Stimulated activated CD4-positive, alpha-beta T cell treated with anti-CD3 and anti-CD28 coated beads, Interleukin-4, amount 100 ng/mL, for 1 hour (primary cell): ENCODE results near the gene ZXDC.

Experiments used
- DNase-seq: peaks from one replicate; pipeline ENCODE4 v3.0.0-alpha.2; 2020

The ZXDC gene

DNA sequence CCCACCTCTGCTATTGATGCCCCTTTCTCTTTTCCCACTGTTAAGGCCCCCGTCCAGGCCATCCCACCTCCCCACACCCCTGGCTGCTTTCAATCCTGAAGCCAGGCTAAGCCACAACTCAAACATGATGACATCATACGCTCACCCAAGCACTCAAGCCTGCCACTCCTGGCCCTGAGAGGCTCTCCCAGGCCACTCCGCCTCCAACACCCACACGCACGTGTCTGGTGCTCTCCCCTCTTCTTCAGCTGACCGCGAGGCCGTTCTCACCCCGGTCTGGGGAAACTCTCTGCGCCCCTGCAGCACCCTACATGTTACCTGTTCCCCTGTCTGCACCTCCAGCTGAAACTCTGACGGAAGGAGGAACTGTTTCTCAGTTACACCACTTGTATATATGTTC lies 6.2 kb downstream of the ZXDC start:
- no peak for DNase-seq

DNA sequence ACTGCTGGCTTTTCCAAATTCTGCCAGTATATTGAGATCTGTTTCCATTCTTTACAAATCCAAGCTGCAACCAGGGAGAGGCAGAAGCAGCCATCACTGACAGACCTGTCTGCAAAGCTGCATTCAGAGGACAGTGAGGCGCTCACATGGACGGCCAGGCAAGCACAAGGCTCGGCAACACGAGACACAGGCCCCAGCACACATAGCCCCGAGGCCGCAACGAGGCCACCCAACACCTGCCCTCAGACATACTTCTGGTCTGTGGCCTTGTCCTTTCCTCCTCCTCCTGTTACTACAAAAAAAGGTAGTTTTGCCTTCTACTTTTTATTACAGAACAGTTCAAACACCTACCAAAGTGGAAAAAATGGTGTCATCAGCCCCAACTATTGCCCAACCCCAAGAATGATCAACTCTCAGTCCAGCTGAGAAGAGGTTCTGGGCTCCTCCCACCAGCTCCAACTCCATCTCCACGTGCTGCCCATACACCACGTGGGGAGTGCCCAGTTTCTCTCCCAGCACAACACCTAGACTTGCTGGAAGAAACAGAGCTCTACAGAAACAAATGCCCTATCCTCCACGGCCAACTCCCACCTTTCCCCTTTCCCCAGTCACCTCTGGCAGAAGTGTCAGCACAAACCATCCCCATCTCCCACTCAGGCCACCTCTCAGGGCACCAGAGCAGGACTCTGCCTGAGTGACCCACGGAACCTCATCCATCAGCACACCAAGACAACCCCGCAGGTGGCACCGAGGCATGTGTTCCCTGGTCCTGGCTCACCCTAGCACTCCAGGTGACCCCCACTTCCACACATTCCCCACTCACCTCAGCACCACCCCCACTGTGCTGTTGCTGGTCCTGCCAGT lies 7.4 kb downstream of the ZXDC start:
- DNase-seq, result no peak

GRCh38 chr3:126467611-126467955 lies 8.1 kb downstream of the ZXDC start:
- no peak for DNase-seq

DNA sequence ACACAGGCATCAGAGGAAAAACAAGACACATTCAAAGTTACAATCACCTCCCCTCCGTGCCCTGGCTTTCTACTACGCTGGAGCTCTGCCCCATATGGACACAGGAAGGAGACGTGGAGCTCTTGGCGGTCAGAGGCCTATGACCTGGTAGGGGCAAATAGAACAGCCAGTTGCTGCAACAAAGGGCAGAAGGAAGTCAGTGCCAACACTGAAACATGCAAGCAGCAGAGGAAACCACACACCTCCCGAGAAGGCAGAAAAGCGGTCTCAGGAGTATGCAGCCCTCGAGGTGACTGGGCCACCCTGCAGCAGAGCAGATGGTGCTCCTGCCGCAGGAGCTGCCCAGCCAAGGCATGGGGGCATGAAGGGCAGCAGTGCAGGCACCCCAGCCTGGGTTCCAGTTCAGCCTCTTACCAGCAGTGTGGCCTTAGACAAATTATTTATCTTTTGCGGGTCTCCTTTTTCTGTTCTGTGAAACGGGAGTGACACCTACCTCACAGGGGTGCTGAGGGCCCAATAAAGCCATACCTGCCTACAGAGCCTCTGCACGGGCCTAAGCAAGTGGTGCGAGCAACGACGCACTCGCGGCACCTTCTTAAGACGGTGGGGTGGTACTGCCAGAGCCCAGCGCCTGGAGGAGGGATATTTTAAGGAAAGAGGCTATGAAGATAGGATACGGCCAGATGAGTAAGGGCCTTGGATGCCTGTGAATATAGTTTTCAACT lies 8.6 kb downstream of the ZXDC start:
- no peak for DNase-seq

DNA sequence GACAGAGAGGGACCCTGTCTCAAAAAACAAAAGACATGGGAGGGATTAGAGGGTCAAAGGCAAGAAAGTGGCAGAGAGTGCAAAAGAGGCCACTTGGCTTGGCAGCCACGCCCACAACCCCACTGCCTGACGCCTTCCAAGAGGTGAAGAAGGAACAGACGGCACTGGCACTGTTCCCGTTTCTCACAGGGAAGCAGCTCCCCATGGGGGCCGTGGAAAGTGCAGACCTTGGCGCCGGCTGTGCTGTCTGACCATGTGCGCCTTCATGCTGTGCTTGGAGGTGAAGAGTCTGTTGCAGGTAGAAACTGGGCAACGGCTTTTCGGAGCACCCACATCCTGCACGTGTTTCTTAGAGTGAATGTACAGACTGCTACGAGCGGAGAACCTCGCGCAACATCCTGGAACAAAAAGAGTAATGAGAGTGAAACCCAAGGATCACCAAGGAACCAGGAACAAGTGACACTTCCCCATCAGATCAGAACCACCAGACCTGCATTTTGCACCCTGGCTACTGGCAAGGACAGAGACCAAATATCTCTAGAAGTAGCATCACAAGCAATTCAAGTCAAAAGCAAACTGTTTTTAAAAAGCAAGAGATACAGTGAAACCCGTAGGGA lies 9.7 kb downstream of the ZXDC start:
- no peak for DNase-seq

GRCh38 chr3:126464997-126465396 lies 10.7 kb downstream of the ZXDC start:
- DNase-seq, result no peak

GRCh38 chr3:126464494-126464893 lies 11.2 kb downstream of the ZXDC start:
- DNase-seq, result no peak

GRCh38 chr3:126464093-126464492 lies 11.6 kb downstream of the ZXDC start:
- DNase-seq, result no peak

- DNase-seq, result no peak
These were observed 12.2 kb downstream of the ZXDC start for GRCh38 chr3:126463521-126463920.

- no peak for DNase-seq
These were observed 14.1 kb downstream of the ZXDC start for GRCh38 chr3:126461450-126462070.

GRCh38 chr3:126460381-126460780 lies 15.3 kb downstream of the ZXDC start:
- DNase-seq, result no peak

DNA sequence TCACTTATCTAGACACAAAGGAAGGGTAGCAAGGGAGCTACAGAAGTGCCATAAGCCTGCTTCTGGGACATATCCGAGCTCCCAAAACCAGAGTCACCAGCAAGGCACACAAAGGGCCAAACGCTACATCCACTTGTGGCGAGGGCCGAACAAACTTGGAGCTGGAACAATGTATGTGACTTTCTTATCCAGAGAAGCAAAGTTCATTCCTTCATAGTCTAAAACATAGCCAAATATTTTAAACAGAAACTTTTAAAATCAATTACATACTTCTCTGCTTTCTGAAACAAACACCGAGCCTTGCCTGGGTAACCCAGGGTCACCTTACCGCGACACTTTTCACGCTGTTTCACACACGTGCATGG lies 15.9 kb downstream of the ZXDC start:
- DNase-seq, result no peak

GRCh38 chr3:126459111-126459762 lies 16.5 kb downstream of the ZXDC start:
- no peak for DNase-seq

- no peak for DNase-seq
These were observed 18.8 kb downstream of the ZXDC start for GRCh38 chr3:126456766-126457388.

DNA sequence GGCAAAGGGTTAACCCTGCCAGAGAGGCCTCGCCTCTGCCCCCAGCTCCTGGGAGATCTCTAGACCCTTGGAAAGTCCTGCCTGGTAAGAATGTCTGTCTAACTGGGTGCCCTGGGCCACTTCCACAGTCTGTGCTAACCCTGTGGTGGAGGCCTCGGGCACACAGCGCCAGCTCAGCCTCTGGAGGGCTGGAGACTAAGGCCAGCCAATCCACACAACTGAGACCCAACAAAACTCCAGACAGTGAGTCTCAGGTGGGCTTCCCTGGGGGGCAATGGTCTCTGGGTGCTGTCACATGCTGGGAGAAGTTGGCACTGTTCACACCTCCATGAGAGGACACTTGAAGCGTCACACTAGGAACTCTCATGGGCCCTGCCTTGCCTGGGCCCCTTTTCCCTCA lies 19.5 kb downstream of the ZXDC start:
- no peak for DNase-seq

DNA sequence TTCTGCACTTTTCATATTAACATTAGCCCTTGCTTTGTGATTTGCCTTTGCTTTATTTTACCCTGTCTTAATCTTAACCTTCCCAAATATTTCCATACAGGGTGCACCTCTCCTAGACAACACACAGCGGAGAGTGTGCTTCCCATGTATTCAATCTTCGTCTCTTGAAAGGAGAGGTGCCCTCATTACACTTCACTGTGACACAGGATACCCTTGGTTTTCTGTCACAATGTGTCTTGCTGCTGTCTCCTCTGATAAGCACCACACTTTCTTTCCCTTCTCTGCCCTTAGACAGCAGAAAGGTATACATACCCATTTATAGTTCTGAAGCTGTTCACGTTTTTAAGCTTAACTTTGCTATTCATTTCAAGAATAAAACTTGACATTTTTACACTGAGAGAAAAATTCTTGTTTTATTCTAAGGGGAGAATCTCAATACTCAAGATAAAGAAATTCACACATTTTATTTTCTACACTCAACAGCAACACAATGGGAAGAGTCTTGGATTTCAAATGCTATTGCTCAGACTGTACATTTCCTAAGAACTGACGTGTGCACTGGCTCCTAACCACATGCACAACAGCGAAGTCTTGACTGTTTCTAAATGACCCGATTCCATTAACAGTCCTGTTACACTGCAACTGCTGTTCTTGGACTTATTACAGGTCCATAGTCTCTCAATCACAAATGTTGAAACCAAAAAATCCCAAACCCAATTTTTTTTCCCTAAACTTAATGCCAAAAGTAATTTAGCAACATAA lies 21.1 kb downstream of the ZXDC start:
- no peak for DNase-seq

GRCh38 chr3:126454025-126454424 lies 21.7 kb downstream of the ZXDC start:
- DNase-seq, result no peak

GRCh38 chr3:126452213-126452612 lies 23.5 kb downstream of the ZXDC start:
- no peak for DNase-seq

- no peak for DNase-seq
These were observed 24.2 kb downstream of the ZXDC start for GRCh38 chr3:126451511-126451910.

DNA sequence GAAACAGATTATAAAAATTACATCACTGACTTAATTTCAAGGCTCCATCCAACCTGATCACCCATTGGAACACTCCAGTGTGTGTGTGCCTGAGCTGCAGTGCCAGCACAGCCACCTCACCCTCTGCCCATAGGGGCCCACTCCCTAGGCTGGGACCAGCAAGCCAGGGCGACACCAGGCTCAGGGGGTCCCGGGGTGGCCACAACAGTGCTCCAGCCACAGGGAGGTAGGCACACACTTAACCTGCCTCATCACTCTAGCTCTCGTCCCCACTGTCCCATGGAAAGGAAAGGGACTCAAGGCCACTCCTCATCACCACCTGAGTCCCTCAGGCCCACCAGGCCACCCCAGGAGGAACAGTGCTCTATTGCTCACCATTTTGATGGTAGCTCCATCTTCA lies 24.9 kb downstream of the ZXDC start:
- no peak for DNase-seq

- DNase-seq, result no peak
These were observed 25.5 kb downstream of the ZXDC start for GRCh38 chr3:126450219-126450618.

DNA sequence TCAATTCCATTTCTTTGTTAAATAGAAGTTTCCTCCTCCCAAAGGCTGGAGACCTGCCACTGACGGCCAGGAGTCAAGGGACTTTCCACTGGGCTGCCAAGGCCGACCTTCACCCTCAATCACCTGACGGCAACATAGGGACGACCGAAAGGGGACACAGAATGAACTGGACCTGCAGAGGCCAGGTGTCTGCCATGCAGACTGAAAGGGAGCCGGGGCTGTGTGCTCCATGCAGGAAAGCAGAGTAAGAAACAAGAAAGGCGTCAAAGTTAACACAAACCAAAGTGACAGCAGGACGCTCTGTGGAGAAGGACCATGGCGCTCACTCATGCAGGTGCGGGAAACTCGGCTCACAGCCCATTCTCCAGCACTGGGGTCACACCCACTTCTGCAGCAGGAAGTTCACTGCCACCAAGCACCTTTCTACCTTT lies 26.1 kb downstream of the ZXDC start:
- no peak for DNase-seq
